HCT116 (cell line): Measurements from ENCODE around the gene DHH. TPM values are rescaled to one million over a fixed set of nuclear protein-coding genes. Genes with fewer than 3 reads are reported as not detected.

ENCODE experiments used
- ATAC-seq: fragments of 200-7000 bp; cut with Tn5 transposase; 2 replicates; pipeline ENCODE4 v1.9.1; 2020; ENCODE audit warnings: mild to moderate bottlenecking, moderate library complexity
- BruUV-seq: library from RNA; stranded (reverse); fragments of 400-500 nt; replicated peaks from 2 replicates; lab custom pipeline; 2021; lab: Mats Ljungman, UMichigan
- CTCF ChIA-PET: fragments of 300-600 bp; sonication (Branson Sonifier 250); formaldehyde crosslinking; loops from one replicate; lab custom pipeline; 2021; ENCODE audit warnings: antibody characterized with exemption; lab: Charles Lee
- POLR2A ChIA-PET: fragments of 300-600, 350-600 bp; sonication (Branson Sonifier 250); formaldehyde crosslinking; loops from one replicate; lab custom pipeline; 2021; ENCODE audit warnings: antibody characterized with exemption; lab: Charles Lee
- RAD21 ChIA-PET, 2 experiments: fragments of 300-600 bp; sonication (Branson Sonifier 250); formaldehyde crosslinking; loops; one replicate each; lab custom pipeline; 2023; ENCODE audit warnings: low total read pairs in 2 of 2; ENCODE audit not compliant: uncharacterized antibody in 2 of 2, unreplicated experiment in 2 of 2, low non-redundant PET in 1 of 2; lab: Charles Lee
- DNase-seq: peaks from one replicate; pipeline ENCODE4 v3.0.0-alpha.2; 2010; ENCODE audit warnings: low read depth, low spot score
- H2AFZ ChIP-seq: fragments of 200-600 bp; shearing (Covaris generic), sonication (generic); 2 replicates; pipeline ENCODE4 v1.6.1; 2017; ENCODE audit warnings: low read depth, mixed run types, mixed read lengths, antibody characterized with exemption, low read length; ENCODE audit not compliant: poor library complexity, severe bottlenecking
- H3K27ac ChIP-seq: 2 replicates; pipeline ENCODE4 v1.5.1; 2012; ENCODE audit warnings: low read depth, low read length
- H3K27me3 ChIP-seq: fragments of 200-600 bp; sonication (generic); 2 replicates; pipeline ENCODE4 v1.6.1; 2016; ENCODE audit warnings: mixed run types, low read length, mixed read lengths; ENCODE audit not compliant: insufficient read depth
- H3K36me3 ChIP-seq, 2 experiments: fragments of 200-500 bp in 1 of 2; fragments of 200-600 bp in 1 of 2; sonication (Bioruptor generic) in 1 of 2; sonication (generic) in 1 of 2; 2 replicates each; pipeline versions ENCODE4 v1.5.1 to v1.6.1; 2014 to 2016; ENCODE audit warnings: low read length in 2 of 2, inconsistent platforms in 1 of 2, mixed read lengths in 1 of 2, mixed run types in 1 of 2; ENCODE audit not compliant: insufficient read depth in 2 of 2, control insufficient read depth in 1 of 2
- H3K4me1 ChIP-seq, 2 experiments: fragments of 200-600 bp in 1 of 2; sonication (generic) in 1 of 2; 2 replicates each; pipeline versions ENCODE4 v1.5.1 to v1.6.1; 2012 to 2017; ENCODE audit warnings: low read length in 2 of 2, inconsistent platforms in 1 of 2, mild to moderate bottlenecking in 1 of 2, mixed read lengths in 1 of 2, mixed run types in 1 of 2, moderate library complexity in 1 of 2; ENCODE audit not compliant: insufficient read depth in 2 of 2, control insufficient read depth in 1 of 2
- H3K4me2 ChIP-seq: fragments of 200-600 bp; sonication (generic); 2 replicates; pipeline ENCODE4 v1.6.1; 2017; ENCODE audit warnings: mixed run types, low read length, mixed read lengths
- H3K4me3 ChIP-seq, 2 experiments: fragments of 200-600 bp in 1 of 2; sonication (generic) in 1 of 2; replicated peaks in 1 of 2; 2 replicates each; pipeline ENCODE4 v1.5.1; 2011 to 2016; ENCODE audit warnings: low read length in 2 of 2, control low read depth in 1 of 2, low read depth in 1 of 2, mild to moderate bottlenecking in 1 of 2, mixed read lengths in 1 of 2, mixed run types in 1 of 2
- H3K79me2 ChIP-seq: fragments of 200-600 bp; sonication (generic); 2 replicates; pipeline ENCODE4 v1.6.1; 2017; ENCODE audit warnings: mild to moderate bottlenecking, mixed run types, low read length, moderate library complexity, mixed read lengths; ENCODE audit not compliant: insufficient read depth
- H3K9ac ChIP-seq: fragments of 200-600 bp; sonication (generic); 2 replicates; pipeline ENCODE4 v1.6.1; 2016; ENCODE audit warnings: low read length, mixed read lengths
- H3K9me2 ChIP-seq: fragments of 200-600 bp; sonication (generic), shearing (Covaris generic); 2 replicates; pipeline ENCODE4 v1.6.1; 2017; ENCODE audit warnings: mixed run types, mild to moderate bottlenecking, moderate library complexity; ENCODE audit not compliant: insufficient read depth
- H3K9me3 ChIP-seq, 2 experiments: fragments of 200-500 bp in 1 of 2; fragments of 200-600 bp in 1 of 2; sonication (Bioruptor generic) in 1 of 2; sonication (generic) in 1 of 2; 2 replicates each; pipeline ENCODE4 v1.6.1; 2014 to 2017; ENCODE audit warnings: low read length in 2 of 2, mixed read lengths in 2 of 2, inconsistent platforms in 1 of 2, low read depth in 1 of 2, mild to moderate bottlenecking in 1 of 2, mixed run types in 1 of 2, moderate library complexity in 1 of 2; ENCODE audit not compliant: control insufficient read depth in 1 of 2, insufficient read depth in 1 of 2
- H4K20me1 ChIP-seq: fragments of 200-600 bp; sonication (generic), shearing (Covaris generic); 2 replicates; pipeline ENCODE4 v1.6.1; 2017; ENCODE audit warnings: mixed run types, mild to moderate bottlenecking, moderate library complexity; ENCODE audit not compliant: insufficient read depth
- CBX3 ChIP-seq: IDR thresholded peaks from 2 replicates; pipeline ENCODE4 v1.6.1; 2012; ENCODE audit warnings: low read depth
- CEBPB ChIP-seq: IDR thresholded peaks from 2 replicates; pipeline ENCODE4 v1.6.1; 2012; ENCODE audit warnings: low read depth
- EGR1 ChIP-seq: IDR thresholded peaks from 2 replicates; pipeline ENCODE4 v1.6.1; 2012; ENCODE audit warnings: low read depth
- ELF1 ChIP-seq: IDR thresholded peaks from 2 replicates; pipeline ENCODE4 v1.6.1; 2012; ENCODE audit warnings: low read depth, borderline replicate concordance
- EZH2 ChIP-seq: fragments of 200-600 bp; sonication (generic); IDR thresholded peaks from 2 replicates; pipeline ENCODE4 v1.6.1; 2017; ENCODE audit warnings: antibody characterized with exemption, mixed run types
- FOSL1 ChIP-seq: IDR thresholded peaks from 2 replicates; pipeline ENCODE4 v1.6.1; 2012; ENCODE audit warnings: low read depth
- JUND ChIP-seq: IDR thresholded peaks from 2 replicates; pipeline ENCODE4 v1.6.1; 2012
- POLR2AphosphoS5 ChIP-seq: IDR thresholded peaks from 2 replicates; pipeline ENCODE4 v1.6.1; 2011; ENCODE audit warnings: mild to moderate bottlenecking, low read depth, low read length, moderate library complexity
- RAD21 ChIP-seq: IDR thresholded peaks from 2 replicates; pipeline ENCODE4 v1.6.1; 2012; ENCODE audit warnings: low read depth, mild to moderate bottlenecking
- SIN3A ChIP-seq: IDR thresholded peaks from 2 replicates; pipeline ENCODE4 v1.6.1; 2012; ENCODE audit warnings: low read depth
- SRF ChIP-seq: IDR thresholded peaks from 2 replicates; pipeline ENCODE4 v1.6.1; 2012; ENCODE audit warnings: low read depth
- TCF7L2 ChIP-seq: IDR thresholded peaks from 2 replicates; pipeline ENCODE4 v1.7.0; 2011; ENCODE audit warnings: borderline replicate concordance, inconsistent platforms; ENCODE audit not compliant: insufficient read depth, insufficient read length; ENCODE audit errors: extremely low read depth
- YY1 ChIP-seq: IDR thresholded peaks from 2 replicates; pipeline ENCODE4 v1.6.1; 2011; ENCODE audit warnings: low read length, low read depth, moderate library complexity, mild to moderate bottlenecking; ENCODE audit not compliant: insufficient replicate concordance; ENCODE audit errors: extremely low read depth
- ZFX ChIP-seq: fragments of 450-650 bp; IDR thresholded peaks from 2 replicates; pipeline ENCODE4 v1.6.1; 2017
- ZNF274 ChIP-seq: fragments of 200-500 bp; sonication (Bioruptor generic); IDR thresholded peaks from 2 replicates; pipeline ENCODE4 v1.6.1; 2014; ENCODE audit warnings: mild to moderate bottlenecking, low read depth, low read length, inconsistent platforms
- intact Hi-C: fragments of 100-400 bp; cut with micrococcal nuclease; formaldehyde crosslinking; loops from 2 replicates; pipeline ENCODE4 v1.10.0; 2022
- total RNA-seq: library from RNA; stranded (reverse); gene quantifications from one replicate; pipeline ENCODE4 v1.2.1, GENCODE V29; 2021; ENCODE audit not compliant: unreplicated experiment
- TF ChIP-seq, protein P1 (sequence below): IDR thresholded peaks from 2 replicates; pipeline ENCODE4 v1.6.1; 2012
- TF ChIP-seq, protein P2 (sequence below): IDR thresholded peaks from 2 replicates; pipeline ENCODE4 v1.6.1; 2012; ENCODE audit warnings: low read depth
- TF ChIP-seq, protein P3 (sequence below): IDR thresholded peaks from 2 replicates; pipeline ENCODE4 v1.6.1; 2012
- TF ChIP-seq, protein P4 (sequence below), 3 experiments: fragments of 200-600 bp in 1 of 3; sonication (generic) in 1 of 3; IDR thresholded peaks in 2 of 3; conservative IDR thresholded peaks in 1 of 3; 2 replicates each; pipeline ENCODE4 v1.5.1; 2012 to 2017; ENCODE audit warnings: low read depth in 2 of 3, low read length in 2 of 3, antibody characterized with exemption in 1 of 3, borderline replicate concordance in 1 of 3, control low read depth in 1 of 3, mild to moderate bottlenecking in 1 of 3, mixed read lengths in 1 of 3, mixed run types in 1 of 3, moderate library complexity in 1 of 3; ENCODE audit not compliant: insufficient read depth in 1 of 3

Gene DHH
- total RNA-seq, 1 experiment from 2014 or later: 0.22 TPM

DNA sequence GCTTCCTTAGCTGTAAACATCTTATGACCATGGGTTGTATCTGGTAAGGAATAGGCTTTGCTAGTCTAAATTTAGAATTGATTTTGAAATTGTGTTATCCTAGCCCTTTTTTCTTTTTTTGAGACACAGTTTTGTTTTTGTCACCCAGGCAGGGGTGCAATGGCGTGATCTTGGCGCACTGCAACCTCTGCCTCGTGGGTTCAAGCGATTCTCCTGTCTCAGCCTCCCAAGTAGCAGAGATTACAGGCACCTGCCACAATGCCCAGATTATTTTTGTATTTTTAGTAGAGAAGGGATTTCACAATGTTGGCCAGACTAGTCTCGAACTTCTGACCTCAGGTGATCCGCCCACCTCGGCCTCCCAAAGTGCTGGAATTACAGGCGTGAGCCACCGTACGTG lies 39.0 kb upstream of the DHH start:
- no peak overlapping the region for H2AFZ ChIP-seq
- no TSS peak for BruUV-seq
- peaks cover 50% of the 10 kb centered on the region for H3K79me2 ChIP-seq
- TF ChIP-seq, protein P1, sequence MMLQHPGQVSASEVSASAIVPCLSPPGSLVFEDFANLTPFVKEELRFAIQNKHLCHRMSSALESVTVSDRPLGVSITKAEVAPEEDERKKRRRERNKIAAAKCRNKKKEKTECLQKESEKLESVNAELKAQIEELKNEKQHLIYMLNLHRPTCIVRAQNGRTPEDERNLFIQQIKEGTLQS: no peak
- TF ChIP-seq POLR2AphosphoS5 (no peak), YY1 (no peak), JUND (no peak), ZNF274 (no peak), CEBPB (no peak), ZFX (no peak), FOSL1 (no peak), SIN3A (no peak), RAD21 (no peak), ELF1 (no peak), TCF7L2 (no peak), EGR1 (no peak), SRF (no peak), CBX3 (no peak), EZH2 (no peak)
- TF ChIP-seq, protein P2, sequence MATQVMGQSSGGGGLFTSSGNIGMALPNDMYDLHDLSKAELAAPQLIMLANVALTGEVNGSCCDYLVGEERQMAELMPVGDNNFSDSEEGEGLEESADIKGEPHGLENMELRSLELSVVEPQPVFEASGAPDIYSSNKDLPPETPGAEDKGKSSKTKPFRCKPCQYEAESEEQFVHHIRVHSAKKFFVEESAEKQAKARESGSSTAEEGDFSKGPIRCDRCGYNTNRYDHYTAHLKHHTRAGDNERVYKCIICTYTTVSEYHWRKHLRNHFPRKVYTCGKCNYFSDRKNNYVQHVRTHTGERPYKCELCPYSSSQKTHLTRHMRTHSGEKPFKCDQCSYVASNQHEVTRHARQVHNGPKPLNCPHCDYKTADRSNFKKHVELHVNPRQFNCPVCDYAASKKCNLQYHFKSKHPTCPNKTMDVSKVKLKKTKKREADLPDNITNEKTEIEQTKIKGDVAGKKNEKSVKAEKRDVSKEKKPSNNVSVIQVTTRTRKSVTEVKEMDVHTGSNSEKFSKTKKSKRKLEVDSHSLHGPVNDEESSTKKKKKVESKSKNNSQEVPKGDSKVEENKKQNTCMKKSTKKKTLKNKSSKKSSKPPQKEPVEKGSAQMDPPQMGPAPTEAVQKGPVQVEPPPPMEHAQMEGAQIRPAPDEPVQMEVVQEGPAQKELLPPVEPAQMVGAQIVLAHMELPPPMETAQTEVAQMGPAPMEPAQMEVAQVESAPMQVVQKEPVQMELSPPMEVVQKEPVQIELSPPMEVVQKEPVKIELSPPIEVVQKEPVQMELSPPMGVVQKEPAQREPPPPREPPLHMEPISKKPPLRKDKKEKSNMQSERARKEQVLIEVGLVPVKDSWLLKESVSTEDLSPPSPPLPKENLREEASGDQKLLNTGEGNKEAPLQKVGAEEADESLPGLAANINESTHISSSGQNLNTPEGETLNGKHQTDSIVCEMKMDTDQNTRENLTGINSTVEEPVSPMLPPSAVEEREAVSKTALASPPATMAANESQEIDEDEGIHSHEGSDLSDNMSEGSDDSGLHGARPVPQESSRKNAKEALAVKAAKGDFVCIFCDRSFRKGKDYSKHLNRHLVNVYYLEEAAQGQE: no peak
- TF ChIP-seq, protein P3, sequence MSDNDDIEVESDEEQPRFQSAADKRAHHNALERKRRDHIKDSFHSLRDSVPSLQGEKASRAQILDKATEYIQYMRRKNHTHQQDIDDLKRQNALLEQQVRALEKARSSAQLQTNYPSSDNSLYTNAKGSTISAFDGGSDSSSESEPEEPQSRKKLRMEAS: no peak
- TF ChIP-seq, protein P4, sequence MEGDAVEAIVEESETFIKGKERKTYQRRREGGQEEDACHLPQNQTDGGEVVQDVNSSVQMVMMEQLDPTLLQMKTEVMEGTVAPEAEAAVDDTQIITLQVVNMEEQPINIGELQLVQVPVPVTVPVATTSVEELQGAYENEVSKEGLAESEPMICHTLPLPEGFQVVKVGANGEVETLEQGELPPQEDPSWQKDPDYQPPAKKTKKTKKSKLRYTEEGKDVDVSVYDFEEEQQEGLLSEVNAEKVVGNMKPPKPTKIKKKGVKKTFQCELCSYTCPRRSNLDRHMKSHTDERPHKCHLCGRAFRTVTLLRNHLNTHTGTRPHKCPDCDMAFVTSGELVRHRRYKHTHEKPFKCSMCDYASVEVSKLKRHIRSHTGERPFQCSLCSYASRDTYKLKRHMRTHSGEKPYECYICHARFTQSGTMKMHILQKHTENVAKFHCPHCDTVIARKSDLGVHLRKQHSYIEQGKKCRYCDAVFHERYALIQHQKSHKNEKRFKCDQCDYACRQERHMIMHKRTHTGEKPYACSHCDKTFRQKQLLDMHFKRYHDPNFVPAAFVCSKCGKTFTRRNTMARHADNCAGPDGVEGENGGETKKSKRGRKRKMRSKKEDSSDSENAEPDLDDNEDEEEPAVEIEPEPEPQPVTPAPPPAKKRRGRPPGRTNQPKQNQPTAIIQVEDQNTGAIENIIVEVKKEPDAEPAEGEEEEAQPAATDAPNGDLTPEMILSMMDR (IDR thresholded peaks at IDR 0.05 in 2 of 3, conservative IDR thresholded peaks at IDR 0.05 in 1 of 3; ENCODE audit: borderline replicate concordance in 1 of 3, insufficient read depth in 1 of 3, low read depth in 2 of 3, low read length in 2 of 3): no peak
- no peaks in the 10 kb centered on the region for H3K27me3 ChIP-seq
- ChIA-PET POLR2A (interaction anchor here (1.2 kb wide), 1 partner anchor 131 kb away, joined by 3 read pairs; no protein-coding TSS in a partner anchor), CTCF (no interaction called here), RAD21 (no interaction called here)
- no peak overlapping the region for H3K9ac ChIP-seq
- no peak overlapping the region for H3K27ac ChIP-seq
- H3K4me2 ChIP-seq: no peak overlapping the region
- H3K9me2 ChIP-seq: no peaks in the 10 kb centered on the region
- ATAC-seq (no peak), DNase-seq (no peak)
- H3K4me1 ChIP-seq: peaks cover 12 to 37% of the 10 kb centered on the region in 2 experiments; a peak in 3 of 4 replicates
- peaks cover 14% of the 10 kb centered on the region; the same call in 1 of the 2 replicates for H4K20me1 ChIP-seq
- H3K4me3 ChIP-seq: no peak overlapping the region
- H3K9me3 ChIP-seq: no peaks in the 10 kb centered on the region
- intact Hi-C loops: loop anchor here (10.0 kb wide), 1 partner anchor 101 kb away; no protein-coding TSS in a partner anchor
- peaks cover 9 to 19% of the 10 kb centered on the region in 2 experiments for H3K36me3 ChIP-seq
